GM23338 (cell line): ENCODE results near the gene TAOK3. TPM values are rescaled to one million over a fixed set of nuclear protein-coding genes. Genes with fewer than 3 reads are reported as not detected.

Experiments
- ATAC-seq: fragments of 200-7000 bp; cut with Tn5 transposase; 3 replicates; pipeline ENCODE4 v1.9.1; 2020
- DNase-seq: peaks from one replicate; pipeline ENCODE4 v3.0.0-alpha.2; 2015; ENCODE audit warnings: low spot score
- H2AFZ ChIP-seq: fragments of 200-600 bp; sonication (generic); 2 replicates; pipeline ENCODE4 v1.8.0; 2016; ENCODE audit warnings: antibody characterized with exemption, mild to moderate bottlenecking, moderate library complexity
- H3F3A ChIP-seq: fragments of 200-600 bp; sonication (generic); replicated peaks from 2 replicates; pipeline ENCODE4 v1.8.0; 2017; ENCODE audit warnings: antibody characterized with exemption, mixed run types, low read depth
- H3K27ac ChIP-seq: fragments of 200-600 bp; sonication (generic); 2 replicates; pipeline ENCODE4 v1.6.1; 2016; ENCODE audit warnings: low read depth
- H3K27me3 ChIP-seq: fragments of 200-600 bp; sonication (generic); 2 replicates; pipeline ENCODE4 v1.8.0; 2016; ENCODE audit warnings: mild to moderate bottlenecking, mixed run types, moderate library complexity; ENCODE audit not compliant: insufficient read depth
- H3K36me3 ChIP-seq: fragments of 200-600 bp; sonication (generic); 2 replicates; pipeline ENCODE4 v1.8.0; 2016; ENCODE audit warnings: mild to moderate bottlenecking; ENCODE audit not compliant: insufficient read depth
- H3K4me1 ChIP-seq: fragments of 200-600 bp; sonication (generic); 2 replicates; pipeline ENCODE4 v1.8.0; 2016; ENCODE audit warnings: mild to moderate bottlenecking, moderate library complexity; ENCODE audit not compliant: insufficient read depth
- H3K4me2 ChIP-seq: fragments of 200-600 bp; sonication (generic); 2 replicates; pipeline ENCODE4 v1.7.1; 2017; ENCODE audit warnings: mixed run types
- H3K4me3 ChIP-seq: fragments of 200-600 bp; sonication (generic); 2 replicates; pipeline ENCODE4 v1.6.1; 2016; ENCODE audit warnings: mixed run types
- H3K79me2 ChIP-seq: fragments of 200-600 bp; sonication (generic); replicated peaks from 2 replicates; pipeline ENCODE4 v1.8.0; 2017; ENCODE audit warnings: mild to moderate bottlenecking; ENCODE audit not compliant: insufficient read depth
- H3K9me2 ChIP-seq: fragments of 200-600 bp; sonication (generic); 2 replicates; pipeline ENCODE4 v1.8.0; 2017; ENCODE audit not compliant: insufficient read depth
- H4K20me1 ChIP-seq: fragments of 200-600 bp; sonication (generic); replicated peaks from 2 replicates; pipeline ENCODE4 v1.8.0; 2017; ENCODE audit warnings: mild to moderate bottlenecking; ENCODE audit not compliant: insufficient read depth
- H3K27ac Mint-ChIP-seq: 2 replicates; pipeline ENCODE4 v1.8.0; 2020; ENCODE audit warnings: inconsistent platforms, mild to moderate bottlenecking, moderate library complexity, mixed read lengths
- H3K27me3 Mint-ChIP-seq: 3 replicates; pipeline ENCODE4 v1.8.0; 2022; ENCODE audit warnings: low read depth, mild to moderate bottlenecking, moderate library complexity, mixed read lengths, inconsistent platforms; ENCODE audit not compliant: insufficient read depth, poor library complexity
- H3K36me3 Mint-ChIP-seq: 3 replicates; pipeline ENCODE4 v1.8.0; 2021; ENCODE audit warnings: low read depth, mild to moderate bottlenecking, inconsistent platforms, moderate library complexity, mixed read lengths
- H3K4me1 Mint-ChIP-seq: 3 replicates; pipeline ENCODE4 v1.8.0; 2020; ENCODE audit warnings: mild to moderate bottlenecking, inconsistent platforms, mixed read lengths
- H3K4me3 Mint-ChIP-seq: 3 replicates; pipeline ENCODE4 v1.8.0; 2021; ENCODE audit warnings: moderate library complexity, mild to moderate bottlenecking, inconsistent platforms, mixed read lengths
- H3K9me3 Mint-ChIP-seq: 3 replicates; pipeline ENCODE4 v1.8.0; 2020; ENCODE audit warnings: moderate library complexity, mild to moderate bottlenecking, inconsistent platforms, mixed read lengths
- CREB1 ChIP-seq: fragments of 250-450 bp; sonication (Bioruptor Pico); IDR thresholded peaks from 2 replicates; pipeline ENCODE4 v1.5.0; 2020; ENCODE audit warnings: low read depth, mild to moderate bottlenecking, moderate library complexity
- EZH2 ChIP-seq: fragments of 200-600 bp; sonication (generic); IDR thresholded peaks from one replicate; pipeline ENCODE4 v1.8.0; 2017; ENCODE audit warnings: antibody characterized with exemption, mild to moderate bottlenecking, low read depth; ENCODE audit not compliant: unreplicated experiment
- NANOG ChIP-seq: IDR thresholded peaks from 2 replicates; pipeline ENCODE4 v1.6.1; 2016; ENCODE audit warnings: antibody characterized with exemption, borderline replicate concordance
- ZNF114 ChIP-seq: fragments of 250-450 bp; sonication (Bioruptor Pico); IDR thresholded peaks from 2 replicates; pipeline ENCODE4 v1.5.0; 2020; ENCODE audit warnings: mild to moderate bottlenecking, moderate library complexity
- ZNF331 ChIP-seq: fragments of 250-450 bp; sonication (Bioruptor Pico); IDR thresholded peaks from 2 replicates; pipeline ENCODE4 v1.5.0; 2020; ENCODE audit warnings: low read depth, mild to moderate bottlenecking, moderate library complexity
- polyA plus RNA-seq: library from polyadenylated mRNA; unstranded; fragments of >200 nt; fragmentation: Nextera tagmentation; extraction: Ambion mirVana; gene quantifications from 2 replicates; pipeline ENCODE4 v1.2.1, GENCODE V29; 2016
- total RNA-seq: library from RNA; depleted of rRNA; stranded (reverse); fragments of >200 nt; shearing (Covaris generic); gene quantifications from 2 replicates; pipeline ENCODE4 v1.2.3, GENCODE V29; 2014
- TF ChIP-seq, protein P1 (sequence below), 2 experiments: fragments of 200-600 bp in 1 of 2; sonication (generic) in 1 of 2; conservative IDR thresholded peaks; 2 replicates each; pipeline versions ENCODE4 v1.5.1 to v1.6.1; 2016 to 2017; ENCODE audit warnings: antibody characterized with exemption in 2 of 2, low read depth in 2 of 2, mild to moderate bottlenecking in 2 of 2, moderate library complexity in 1 of 2
- TF ChIP-seq, protein P2 (sequence below): fragments of 250-450 bp; sonication (Bioruptor Pico); IDR thresholded peaks from 2 replicates; pipeline ENCODE4 v1.5.0; 2020; ENCODE audit warnings: mild to moderate bottlenecking, moderate library complexity

TAOK3 gene
- total and polyA plus RNA-seq, 2 experiments from 2014 or later = 7.6 to 20.4 TPM

DNA sequence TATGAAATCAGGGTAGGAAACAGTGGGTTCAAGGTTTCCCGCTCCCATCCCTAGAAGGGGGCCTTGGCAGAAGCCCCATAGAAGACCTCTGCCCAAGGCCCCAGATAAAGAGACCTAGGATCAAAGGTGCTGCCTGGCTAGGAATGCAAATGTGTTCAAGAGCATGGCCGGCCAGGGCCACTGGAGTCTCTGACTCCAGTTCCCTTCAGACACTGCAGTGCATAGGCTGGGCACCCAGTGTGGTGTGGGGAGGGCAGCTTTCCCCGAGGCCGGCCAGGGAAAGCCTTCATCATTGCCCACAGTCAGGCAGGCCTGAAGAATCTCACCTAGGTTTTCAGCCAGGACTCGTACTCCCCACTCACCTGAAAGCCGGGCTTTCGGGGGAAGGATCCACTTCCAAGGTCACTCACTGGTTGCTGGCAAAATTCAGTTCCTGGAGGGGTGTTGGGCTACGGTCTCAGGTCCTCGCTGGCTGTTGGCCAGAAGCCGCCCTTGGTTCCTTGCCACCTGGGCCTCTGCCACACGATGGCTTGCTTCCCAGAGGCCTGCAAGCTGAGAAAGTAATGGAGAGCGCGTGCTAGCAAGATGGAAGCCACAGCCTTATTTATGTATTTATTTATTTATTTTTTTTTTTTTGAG is 246.5 kb downstream of the TAOK3 start (continued):
- TF ChIP-seq, protein P1, sequence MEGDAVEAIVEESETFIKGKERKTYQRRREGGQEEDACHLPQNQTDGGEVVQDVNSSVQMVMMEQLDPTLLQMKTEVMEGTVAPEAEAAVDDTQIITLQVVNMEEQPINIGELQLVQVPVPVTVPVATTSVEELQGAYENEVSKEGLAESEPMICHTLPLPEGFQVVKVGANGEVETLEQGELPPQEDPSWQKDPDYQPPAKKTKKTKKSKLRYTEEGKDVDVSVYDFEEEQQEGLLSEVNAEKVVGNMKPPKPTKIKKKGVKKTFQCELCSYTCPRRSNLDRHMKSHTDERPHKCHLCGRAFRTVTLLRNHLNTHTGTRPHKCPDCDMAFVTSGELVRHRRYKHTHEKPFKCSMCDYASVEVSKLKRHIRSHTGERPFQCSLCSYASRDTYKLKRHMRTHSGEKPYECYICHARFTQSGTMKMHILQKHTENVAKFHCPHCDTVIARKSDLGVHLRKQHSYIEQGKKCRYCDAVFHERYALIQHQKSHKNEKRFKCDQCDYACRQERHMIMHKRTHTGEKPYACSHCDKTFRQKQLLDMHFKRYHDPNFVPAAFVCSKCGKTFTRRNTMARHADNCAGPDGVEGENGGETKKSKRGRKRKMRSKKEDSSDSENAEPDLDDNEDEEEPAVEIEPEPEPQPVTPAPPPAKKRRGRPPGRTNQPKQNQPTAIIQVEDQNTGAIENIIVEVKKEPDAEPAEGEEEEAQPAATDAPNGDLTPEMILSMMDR (conservative IDR thresholded peaks at IDR 0.05; ENCODE audit: low read depth in 2 of 2) = no peak
- TF ChIP-seq, protein P2, sequence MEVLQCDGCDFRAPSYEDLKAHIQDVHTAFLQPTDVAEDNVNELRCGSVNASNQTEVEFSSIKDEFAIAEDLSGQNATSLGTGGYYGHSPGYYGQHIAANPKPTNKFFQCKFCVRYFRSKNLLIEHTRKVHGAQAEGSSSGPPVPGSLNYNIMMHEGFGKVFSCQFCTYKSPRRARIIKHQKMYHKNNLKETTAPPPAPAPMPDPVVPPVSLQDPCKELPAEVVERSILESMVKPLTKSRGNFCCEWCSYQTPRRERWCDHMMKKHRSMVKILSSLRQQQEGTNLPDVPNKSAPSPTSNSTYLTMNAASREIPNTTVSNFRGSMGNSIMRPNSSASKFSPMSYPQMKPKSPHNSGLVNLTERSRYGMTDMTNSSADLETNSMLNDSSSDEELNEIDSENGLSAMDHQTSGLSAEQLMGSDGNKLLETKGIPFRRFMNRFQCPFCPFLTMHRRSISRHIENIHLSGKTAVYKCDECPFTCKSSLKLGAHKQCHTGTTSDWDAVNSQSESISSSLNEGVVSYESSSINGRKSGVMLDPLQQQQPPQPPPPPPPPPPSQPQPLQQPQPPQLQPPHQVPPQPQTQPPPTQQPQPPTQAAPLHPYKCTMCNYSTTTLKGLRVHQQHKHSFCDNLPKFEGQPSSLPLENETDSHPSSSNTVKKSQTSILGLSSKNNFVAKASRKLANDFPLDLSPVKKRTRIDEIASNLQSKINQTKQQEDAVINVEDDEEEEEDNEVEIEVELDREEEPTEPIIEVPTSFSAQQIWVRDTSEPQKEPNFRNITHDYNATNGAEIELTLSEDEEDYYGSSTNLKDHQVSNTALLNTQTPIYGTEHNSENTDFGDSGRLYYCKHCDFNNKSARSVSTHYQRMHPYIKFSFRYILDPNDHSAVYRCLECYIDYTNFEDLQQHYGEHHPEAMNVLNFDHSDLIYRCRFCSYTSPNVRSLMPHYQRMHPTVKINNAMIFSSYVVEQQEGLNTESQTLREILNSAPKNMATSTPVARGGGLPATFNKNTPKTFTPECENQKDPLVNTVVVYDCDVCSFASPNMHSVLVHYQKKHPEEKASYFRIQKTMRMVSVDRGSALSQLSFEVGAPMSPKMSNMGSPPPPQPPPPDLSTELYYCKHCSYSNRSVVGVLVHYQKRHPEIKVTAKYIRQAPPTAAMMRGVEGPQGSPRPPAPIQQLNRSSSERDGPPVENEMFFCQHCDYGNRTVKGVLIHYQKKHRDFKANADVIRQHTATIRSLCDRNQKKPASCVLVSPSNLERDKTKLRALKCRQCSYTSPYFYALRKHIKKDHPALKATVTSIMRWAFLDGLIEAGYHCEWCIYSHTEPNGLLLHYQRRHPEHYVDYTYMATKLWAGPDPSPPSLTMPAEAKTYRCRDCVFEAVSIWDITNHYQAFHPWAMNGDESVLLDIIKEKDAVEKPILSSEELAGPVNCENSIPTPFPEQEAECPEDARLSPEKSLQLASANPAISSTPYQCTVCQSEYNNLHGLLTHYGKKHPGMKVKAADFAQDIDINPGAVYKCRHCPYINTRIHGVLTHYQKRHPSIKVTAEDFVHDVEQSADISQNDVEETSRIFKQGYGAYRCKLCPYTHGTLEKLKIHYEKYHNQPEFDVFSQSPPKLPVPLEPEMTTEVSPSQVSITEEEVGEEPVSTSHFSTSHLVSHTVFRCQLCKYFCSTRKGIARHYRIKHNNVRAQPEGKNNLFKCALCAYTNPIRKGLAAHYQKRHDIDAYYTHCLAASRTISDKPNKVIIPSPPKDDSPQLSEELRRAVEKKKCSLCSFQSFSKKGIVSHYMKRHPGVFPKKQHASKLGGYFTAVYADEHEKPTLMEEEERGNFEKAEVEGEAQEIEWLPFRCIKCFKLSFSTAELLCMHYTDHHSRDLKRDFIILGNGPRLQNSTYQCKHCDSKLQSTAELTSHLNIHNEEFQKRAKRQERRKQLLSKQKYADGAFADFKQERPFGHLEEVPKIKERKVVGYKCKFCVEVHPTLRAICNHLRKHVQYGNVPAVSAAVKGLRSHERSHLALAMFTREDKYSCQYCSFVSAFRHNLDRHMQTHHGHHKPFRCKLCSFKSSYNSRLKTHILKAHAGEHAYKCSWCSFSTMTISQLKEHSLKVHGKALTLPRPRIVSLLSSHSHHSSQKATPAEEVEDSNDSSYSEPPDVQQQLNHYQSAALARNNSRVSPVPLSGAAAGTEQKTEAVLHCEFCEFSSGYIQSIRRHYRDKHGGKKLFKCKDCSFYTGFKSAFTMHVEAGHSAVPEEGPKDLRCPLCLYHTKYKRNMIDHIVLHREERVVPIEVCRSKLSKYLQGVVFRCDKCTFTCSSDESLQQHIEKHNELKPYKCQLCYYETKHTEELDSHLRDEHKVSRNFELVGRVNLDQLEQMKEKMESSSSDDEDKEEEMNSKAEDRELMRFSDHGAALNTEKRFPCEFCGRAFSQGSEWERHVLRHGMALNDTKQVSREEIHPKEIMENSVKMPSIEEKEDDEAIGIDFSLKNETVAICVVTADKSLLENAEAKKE (CRISPR knock-in tag) = no peak

DNA sequence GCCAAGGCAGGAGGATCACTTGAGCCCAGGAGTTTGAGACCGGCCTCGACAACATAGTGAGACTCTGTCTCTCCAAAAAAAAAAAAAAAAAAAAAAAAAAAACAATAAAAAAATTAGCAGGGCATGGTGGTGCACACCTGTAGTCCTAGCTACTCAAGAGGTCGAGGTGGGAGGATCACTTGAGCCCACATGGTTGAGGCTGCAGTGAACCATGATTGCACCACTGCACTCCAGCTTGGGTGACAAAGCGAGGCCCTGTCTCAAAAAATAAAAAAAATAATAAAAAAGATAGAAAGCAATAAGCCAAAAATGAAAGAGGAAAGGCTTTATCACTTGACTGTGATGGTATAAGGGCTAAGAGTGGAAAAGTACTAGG is 247.0 kb downstream of the TAOK3 start:
- Histone ChIP-seq H3K27me3 (no peaks in the 10 kb centered on the region), H4K20me1 (no peaks in the 10 kb centered on the region), H3K27ac (no peak overlapping the region), H3K4me1 (peaks cover 12% of the 10 kb centered on the region), H3K36me3 (no peaks in the 10 kb centered on the region), H3K79me2 (no peaks in the 10 kb centered on the region), H3F3A (peaks cover 13% of the 10 kb centered on the region), H3K9me2 (no peaks in the 10 kb centered on the region; the same call in 1 of the 2 replicates), H3K4me2 (no peak overlapping the region), H3K4me3 (no peak overlapping the region), H2AFZ (no peak overlapping the region)
- Mint-ChIP-seq H3K27me3 (peaks cover 7% of the 10 kb centered on the region), H3K36me3 (peaks cover 32% of the 10 kb centered on the region), H3K4me1 (peaks cover 10% of the 10 kb centered on the region), H3K27ac (no peak overlapping the region), H3K9me3 (peaks cover 12% of the 10 kb centered on the region; the same call in 2 of the 3 replicates), H3K4me3 (no peak overlapping the region)
- DNase-seq (no peak), ATAC-seq (no peak)
- TF ChIP-seq EZH2 = no peak
- TF ChIP-seq NANOG = no peak
- TF ChIP-seq CREB1 = no peak
- TF ChIP-seq ZNF114 (CRISPR knock-in tag) = no peak
- TF ChIP-seq ZNF331 (CRISPR knock-in tag) = no peak
- TF ChIP-seq, protein P1 (conservative IDR thresholded peaks at IDR 0.05; ENCODE audit: low read depth in 2 of 2) = no peak
